GM12874 (cell line): ENCODE data around the gene CTRB2.

ENCODE experiments used
- CTCF ChIP-seq: IDR thresholded peaks from 2 replicates; pipeline ENCODE4 v1.5.1; 2011; ENCODE audit warnings: low read depth, mild to moderate bottlenecking, control low read depth, low read length, moderate library complexity; ENCODE audit not compliant: insufficient read depth

CTRB2 gene

DNA sequence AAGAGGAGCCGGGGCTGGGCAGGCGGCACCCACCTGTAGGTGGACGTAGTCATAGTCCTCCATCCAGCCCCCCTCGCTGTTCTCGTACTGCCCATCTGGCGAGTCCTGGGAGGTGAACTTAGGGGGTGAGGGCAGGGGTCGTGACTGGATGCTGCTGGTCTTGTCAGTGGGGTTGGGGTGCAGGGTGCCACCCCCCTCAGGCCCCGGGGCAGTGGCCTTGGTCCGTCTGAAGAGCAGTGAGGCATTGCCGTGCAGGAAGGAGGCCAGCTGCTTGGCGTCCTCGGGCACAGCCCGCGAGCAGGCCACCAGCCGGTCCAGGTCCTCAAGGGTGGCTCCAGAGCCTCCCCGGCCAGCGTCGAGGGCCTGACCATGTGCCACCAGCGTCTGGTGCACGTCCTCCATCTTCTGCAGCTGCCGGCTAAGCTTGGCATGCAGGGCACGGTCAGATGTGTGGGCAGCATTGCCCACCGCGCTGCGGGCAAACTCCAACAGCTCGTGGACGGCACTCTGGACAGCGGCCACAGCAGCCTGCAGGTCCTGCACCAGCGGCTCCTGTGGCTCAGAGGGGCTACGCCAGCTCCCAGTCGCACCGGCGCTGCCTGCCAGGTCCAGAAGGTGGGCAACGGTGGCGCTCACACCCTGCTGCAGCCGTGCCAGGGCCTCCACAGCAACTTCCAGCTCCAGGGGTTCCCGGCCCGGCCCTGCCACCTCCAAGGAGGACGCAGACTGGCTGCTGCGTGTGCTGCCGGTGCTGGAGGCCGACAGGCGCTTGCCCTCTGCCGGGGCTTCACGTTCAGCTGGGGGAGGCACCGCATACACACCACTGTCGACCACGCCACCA, 28.1 kb upstream of the CTRB2 start:
- no peak for TF ChIP-seq CTCF

- no peak for TF ChIP-seq CTCF
Observed at GRCh38 chr16:75233611-75233938, 26.6 kb upstream of the CTRB2 start.

- TF ChIP-seq CTCF, result no peak
Observed at GRCh38 chr16:75231570-75231969, 24.6 kb upstream of the CTRB2 start.

GRCh38 chr16:75230471-75231110, 23.6 kb upstream of the CTRB2 start:
- TF ChIP-seq CTCF, result no peak

DNA sequence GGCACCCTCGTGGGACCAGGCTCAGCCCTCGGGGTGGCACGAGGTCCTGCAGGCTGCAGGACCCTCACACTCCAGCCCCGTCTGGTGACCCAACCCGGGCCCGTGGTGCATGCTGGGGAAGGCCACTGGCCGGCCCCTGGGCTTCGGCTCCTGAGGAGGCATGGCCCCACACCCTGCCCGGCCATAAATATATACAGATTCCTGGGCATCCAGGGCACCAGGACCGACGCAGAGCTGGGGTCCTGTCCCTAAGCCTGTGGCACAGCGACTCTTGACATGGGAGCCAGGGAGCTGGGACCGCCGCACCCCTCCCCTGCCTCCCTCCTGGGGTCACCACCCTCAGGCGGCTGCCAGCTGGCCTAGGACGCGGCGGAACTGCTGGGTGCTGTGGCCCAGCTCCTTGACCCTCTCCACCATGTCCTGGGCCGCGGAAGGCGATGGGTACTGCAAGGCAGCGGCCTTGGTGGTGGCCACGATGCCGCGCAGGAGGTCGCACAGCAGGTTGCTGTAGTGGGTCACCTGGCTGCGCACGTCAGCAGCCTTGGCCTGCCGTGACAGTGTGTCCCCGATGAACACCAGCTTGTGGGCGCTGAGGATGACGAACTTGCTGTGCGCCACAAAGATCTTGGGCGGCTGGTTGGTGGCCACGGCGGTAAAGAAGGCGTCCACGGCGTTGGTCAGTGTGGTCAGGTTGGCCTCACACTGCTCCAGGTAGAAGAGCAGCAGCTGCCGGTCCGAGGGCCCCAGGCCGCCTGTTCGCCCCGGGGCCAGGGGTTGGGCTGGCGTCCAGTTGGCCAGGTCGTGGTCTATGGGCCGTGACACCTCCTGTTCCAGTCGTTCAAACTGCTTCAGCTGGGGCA, 22.4 kb upstream of the CTRB2 start:
- TF ChIP-seq CTCF, result no peak

DNA sequence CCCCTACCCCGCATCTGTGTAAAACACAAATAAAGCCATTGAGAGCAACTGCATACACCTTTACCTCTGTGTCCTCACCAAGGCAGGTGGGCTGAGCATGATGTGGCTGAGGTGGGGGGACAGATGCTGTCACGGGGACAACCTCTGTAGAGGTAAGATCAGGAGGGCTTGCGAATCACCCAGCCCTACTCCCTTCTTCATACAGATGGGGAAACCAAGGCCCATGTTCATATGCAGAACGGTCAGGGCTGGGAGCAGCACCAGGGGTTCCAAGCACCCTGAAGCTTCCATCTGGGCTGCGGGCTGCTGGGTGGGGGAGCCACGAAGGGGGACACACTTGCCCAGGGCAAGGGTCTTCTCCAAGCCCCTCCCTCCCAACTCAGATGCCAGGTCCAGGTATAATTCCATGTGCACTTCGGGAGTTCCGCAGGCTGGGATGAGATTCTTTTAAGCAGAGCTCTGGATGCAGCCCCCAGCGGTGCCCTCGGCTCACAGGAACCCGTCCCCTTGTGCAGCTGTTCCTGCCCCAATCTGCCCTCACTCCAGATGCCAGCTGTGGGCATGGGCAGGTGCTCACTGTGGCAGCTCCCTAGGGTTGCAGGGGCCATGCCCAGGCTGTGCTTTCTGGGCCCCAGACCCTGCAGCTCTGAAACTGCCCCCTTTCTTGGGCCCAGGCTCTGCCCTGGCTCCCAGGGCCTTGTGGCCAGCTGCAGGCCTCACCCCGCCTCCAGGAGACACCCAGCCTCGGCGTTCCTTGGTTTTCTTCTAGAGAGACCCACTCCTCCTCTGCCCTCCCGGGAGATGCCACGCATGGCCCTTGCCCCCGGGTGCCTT, 21.4 kb upstream of the CTRB2 start:
- no peak for TF ChIP-seq CTCF
